GM19395 (cell line): Measurements from ENCODE around the gene GRK5.

Experiments used
- ATAC-seq: cut with Tn5 transposase; IDR thresholded peaks from one replicate; pipeline ENCODE4 v1.9.1; 2021; ENCODE audit warnings: mild to moderate bottlenecking, moderate library complexity; ENCODE audit not compliant: unreplicated experiment

The GRK5 gene

GRCh38 chr10:119470920-119471702, 263.7 kb downstream of the GRK5 start:
- no peak for ATAC-seq

- no peak for ATAC-seq
Observed at GRCh38 chr10:119473771-119474170, 266.4 kb downstream of the GRK5 start.

GRCh38 chr10:119474606-119475005, 267.2 kb downstream of the GRK5 start:
- no peak for ATAC-seq

GRCh38 chr10:119477444-119477843, 270.1 kb downstream of the GRK5 start:
- ATAC-seq: peak; percentile 49

GRCh38 chr10:119478111-119478802, 270.9 kb downstream of the GRK5 start:
- peak; percentile 95 for ATAC-seq

- ATAC-seq: peak; percentile 19
Observed at GRCh38 chr10:119478811-119479341, 271.5 kb downstream of the GRK5 start.

- no peak for ATAC-seq
Observed at GRCh38 chr10:119479532-119479931, 272.2 kb downstream of the GRK5 start.

GRCh38 chr10:119480667-119481066, 273.3 kb downstream of the GRK5 start:
- ATAC-seq: no peak

GRCh38 chr10:119481781-119482426, 274.5 kb downstream of the GRK5 start:
- ATAC-seq: no peak

- ATAC-seq: no peak
Observed at GRCh38 chr10:119483001-119483400, 275.6 kb downstream of the GRK5 start.

GRCh38 chr10:119483839-119484238, 276.5 kb downstream of the GRK5 start:
- no peak for ATAC-seq

- ATAC-seq: no peak
Observed at GRCh38 chr10:119488675-119489074, 281.3 kb downstream of the GRK5 start.

GRCh38 chr10:119489991-119490326, 282.6 kb downstream of the GRK5 start:
- ATAC-seq: no peak

GRCh38 chr10:119491966-119492757, 284.8 kb downstream of the GRK5 start:
- no peak for ATAC-seq

GRCh38 chr10:119493155-119493554, 285.8 kb downstream of the GRK5 start:
- no peak for ATAC-seq

GRCh38 chr10:119494236-119495020, 287.1 kb downstream of the GRK5 start:
- ATAC-seq: no peak

GRCh38 chr10:119495021-119495505, 287.7 kb downstream of the GRK5 start:
- no peak for ATAC-seq

GRCh38 chr10:119495545-119495944, 288.2 kb downstream of the GRK5 start:
- ATAC-seq: no peak

- peak; percentile 90 for ATAC-seq
Observed at GRCh38 chr10:119496273-119496672, 288.9 kb downstream of the GRK5 start.

GRCh38 chr10:119497243-119497642, 289.9 kb downstream of the GRK5 start:
- no peak for ATAC-seq
